Activated naive CD8-positive, alpha-beta T cell treated with anti-CD3 and anti-CD28 coated beads, Interleukin-2, amount 50 U/mL, for 16 hours (primary cell): ENCODE results near the gene GPR119.
A peak's percentile ranks its signal among the peaks of the same experiment; 100 is the strongest.
"Not testable (repeated sequence)": the region's sequence is repeated elsewhere in the genome, so short reads cannot be mapped to it uniquely, and the experiment has no call there.

ENCODE experiments used
- DNase-seq: peaks from one replicate; pipeline ENCODE4 v3.0.0-alpha.2; 2020; ENCODE audit warnings: low read depth, low spot score

The GPR119 gene

DNA sequence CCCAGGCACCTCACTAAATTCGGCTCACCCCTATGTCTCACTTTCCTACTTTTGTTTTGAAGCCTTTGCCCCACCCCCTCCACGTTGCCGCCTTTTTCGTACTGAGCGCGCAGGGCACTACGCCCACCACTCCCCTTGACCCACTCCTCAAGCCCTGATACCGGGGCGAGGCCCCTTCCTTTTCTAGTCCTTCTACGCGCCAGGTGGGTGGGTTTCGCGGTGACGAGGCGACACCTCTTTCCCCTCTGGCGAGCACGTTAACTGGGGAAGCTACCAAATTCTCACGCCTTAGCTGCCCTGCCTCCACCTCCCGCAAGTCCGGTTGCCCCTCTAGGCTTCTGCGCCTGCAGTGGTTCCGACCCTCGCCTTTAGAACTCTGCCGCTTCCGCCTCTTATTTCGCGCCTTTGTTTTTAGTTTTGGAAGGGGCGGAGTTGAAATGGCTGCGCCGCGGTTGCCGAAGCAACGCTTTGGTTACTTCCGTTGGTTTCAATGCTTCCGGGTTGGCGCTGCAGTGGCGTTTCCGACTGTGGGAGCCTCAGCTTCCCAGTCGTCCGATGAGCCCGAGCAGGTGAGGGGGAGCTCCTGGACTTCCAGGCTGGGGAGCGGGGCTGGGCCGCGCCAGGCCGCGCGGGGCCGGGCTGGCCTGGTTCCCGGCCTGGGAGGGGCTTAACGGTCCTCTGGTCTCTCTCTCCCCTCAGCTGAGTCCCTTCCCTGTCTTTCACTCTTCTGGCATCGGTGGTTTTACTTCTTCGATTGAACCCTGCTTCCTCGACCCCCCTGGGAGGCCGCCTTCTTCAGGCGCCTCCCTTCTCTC is 45.9 kb downstream of the GPR119 start, which contains the start of gene SLC25A14:
Gene SLC25A14, plus strand, starts transcription at position 512 of the 815 bp plus-strand sequence. CDS start 360 bp downstream, outside the sequence.
- DNase-seq: peak; percentile 20

DNA sequence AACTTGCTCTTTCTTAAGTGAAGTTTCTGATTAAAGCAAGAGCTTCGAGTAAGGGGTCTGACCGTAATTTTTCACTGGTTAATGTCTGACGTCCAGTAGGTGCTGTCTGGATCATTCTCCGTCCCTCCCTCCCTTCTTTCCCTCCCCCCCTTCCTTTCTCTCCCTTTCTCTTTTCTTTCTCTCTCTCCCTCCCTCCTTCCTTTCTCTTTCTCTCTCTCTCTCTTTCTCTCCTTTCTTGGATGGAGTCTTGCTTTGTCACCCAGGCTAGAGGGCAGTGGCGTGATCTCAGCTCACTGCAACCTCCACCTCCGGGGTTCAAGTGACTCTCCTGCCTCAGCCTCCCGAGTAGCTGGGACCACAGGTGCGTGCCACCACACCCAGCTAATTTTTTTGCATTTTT is 46.6 kb downstream of the GPR119 start:
- DNase-seq: not testable (repeated sequence)

- no peak for DNase-seq
These were observed 48.9 kb downstream of the GPR119 start for GRCh38 chrX:130336531-130336930.
